Spleen (tissue), 7 donors: ENCODE results near the gene MTLN.

Experiments used
- CTCF ChIP-seq, 11 experiments: fragments of 200-600 bp in 7 of 11; fragments of 450-650 bp in 4 of 11; sonication (generic) in 4 of 11; IDR thresholded peaks in 8 of 11; conservative IDR thresholded peaks in 3 of 11; 1 replicate in 7 of 11; 2 replicates in 4 of 11; pipeline versions ENCODE4 v1.4.0 to v1.8.0; 2016 to 2021; ENCODE audit warnings: antibody characterized with exemption in 11 of 11, inconsistent platforms in 4 of 11, mild to moderate bottlenecking in 1 of 11
- POLR2A ChIP-seq, 3 donors: fragments of 450-650 bp; IDR thresholded peaks; one replicate each; pipeline ENCODE4 v1.5.1; 2017; ENCODE audit warnings: antibody characterized with exemption in 3 of 3, mild to moderate bottlenecking in 1 of 3
- POLR2AphosphoS5 ChIP-seq, 3 donors: sonication (generic); formaldehyde crosslinking; IDR thresholded peaks; one replicate each; pipeline ENCODE4 v1.5.1; 2017; ENCODE audit warnings: antibody characterized with exemption in 3 of 3
- donor health status: DM: no; HTN: no; CAD: no; lungs with moderate emphysema.
- donor health status: DM: no; HTN: no; CAD: no.
- donor health status: DM: no; HTN: no; CAD: no.

- TF ChIP-seq CTCF (IDR thresholded peaks at IDR 0.05 in 8 of 11, conservative IDR thresholded peaks at IDR 0.05 in 3 of 11) (no peak), POLR2A (IDR thresholded peaks at IDR 0.05) (no peak), POLR2AphosphoS5 (IDR thresholded peaks at IDR 0.05) (no peak)
These were observed 9.6 kb upstream of the MTLN start for GRCh38 chr2:110221938-110222337.
